GM19043 (cell line): ENCODE data around the gene CRACDL.
"Not testable (repeated sequence)": the region's sequence is repeated elsewhere in the genome, so short reads cannot be mapped to it uniquely, and the experiment has no call there.

Experiments used
- ATAC-seq: cut with Tn5 transposase; IDR thresholded peaks from one replicate; pipeline ENCODE4 v1.9.1; 2021; ENCODE audit warnings: low read depth; ENCODE audit not compliant: unreplicated experiment

The CRACDL gene

GRCh38 chr2:98886066-98886554 is 49.9 kb downstream of the CRACDL start:
- no peak for ATAC-seq

GRCh38 chr2:98884658-98885057 is 51.4 kb downstream of the CRACDL start:
- ATAC-seq, result no peak

DNA sequence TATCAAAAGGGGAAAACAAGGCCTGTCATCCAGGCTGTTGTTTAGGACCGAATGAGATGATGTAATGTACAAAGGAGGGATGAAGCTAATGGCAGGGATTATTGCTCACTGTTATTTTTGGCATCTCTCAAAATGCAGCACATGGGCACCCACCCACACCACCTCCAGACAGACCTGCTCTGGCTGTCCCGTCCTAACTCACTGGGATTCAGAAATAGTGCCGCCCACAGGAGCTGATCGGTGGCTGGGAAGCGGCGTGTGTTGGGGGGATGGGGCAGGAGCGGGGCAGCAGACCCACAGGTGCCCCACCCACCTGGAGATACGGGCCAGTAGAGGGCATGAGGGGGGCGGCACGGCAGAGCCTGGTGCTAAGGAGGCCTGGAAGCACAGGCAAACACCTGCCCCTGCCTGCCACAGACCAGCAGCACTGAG is 52.2 kb downstream of the CRACDL start:
- ATAC-seq, result no peak

DNA sequence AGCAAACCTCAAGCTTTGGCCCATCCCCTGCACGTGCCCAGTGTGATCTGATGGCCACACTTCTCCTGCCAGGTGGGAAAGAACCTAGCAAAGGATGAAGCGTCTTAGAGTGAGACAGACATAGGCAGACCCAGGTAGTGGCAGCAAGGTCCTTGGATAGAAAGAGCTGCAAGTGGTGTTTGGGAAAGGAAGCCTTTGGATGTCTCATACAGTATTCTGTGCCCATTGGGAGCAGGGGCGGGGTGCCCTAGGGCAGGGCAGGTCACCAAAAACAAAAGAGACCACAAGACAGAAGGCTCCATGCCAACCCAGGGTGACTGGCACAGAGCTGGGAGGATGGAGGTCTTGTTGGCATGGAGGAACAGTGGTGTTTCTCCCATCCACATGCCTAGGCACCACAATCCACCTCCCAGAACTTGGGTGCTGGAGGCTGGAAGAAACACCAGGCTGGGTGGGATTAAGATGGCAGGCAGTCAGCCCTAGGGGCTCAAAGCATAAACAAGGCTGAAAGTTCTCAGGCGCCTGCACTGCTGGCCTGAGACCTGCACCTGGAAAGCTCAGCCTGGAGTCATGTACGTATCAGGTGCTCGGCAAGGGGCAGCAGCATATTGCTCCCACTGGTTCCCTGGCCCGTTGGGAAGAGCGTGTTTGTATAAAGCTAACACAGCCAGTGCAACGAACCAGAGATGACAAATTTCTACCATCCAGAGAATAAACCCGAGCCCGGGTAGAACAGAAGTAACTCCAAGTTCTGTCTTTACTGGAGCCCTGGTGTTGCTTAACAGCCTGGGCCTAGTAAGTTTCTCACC is 52.9 kb downstream of the CRACDL start:
- no peak for ATAC-seq

DNA sequence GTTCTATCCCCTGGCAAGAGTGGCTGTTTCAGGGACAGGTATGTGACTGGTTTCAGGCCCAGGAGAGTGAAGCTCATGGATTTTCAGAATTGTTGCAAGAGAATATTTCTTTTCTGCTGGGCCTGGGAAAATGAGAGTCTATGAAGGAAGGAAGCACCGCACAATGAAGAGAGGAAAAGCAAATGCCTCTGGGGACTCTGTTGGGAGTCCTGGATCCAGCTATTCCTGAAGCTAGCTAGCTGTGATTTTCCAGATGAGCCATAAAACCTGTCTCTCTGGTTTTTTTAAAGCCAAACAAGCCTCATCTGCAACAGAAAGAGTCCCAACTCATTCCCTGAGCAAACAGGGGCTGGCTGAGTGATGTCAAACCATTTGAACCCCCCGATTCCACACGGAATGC is 53.7 kb downstream of the CRACDL start:
- no peak for ATAC-seq

DNA sequence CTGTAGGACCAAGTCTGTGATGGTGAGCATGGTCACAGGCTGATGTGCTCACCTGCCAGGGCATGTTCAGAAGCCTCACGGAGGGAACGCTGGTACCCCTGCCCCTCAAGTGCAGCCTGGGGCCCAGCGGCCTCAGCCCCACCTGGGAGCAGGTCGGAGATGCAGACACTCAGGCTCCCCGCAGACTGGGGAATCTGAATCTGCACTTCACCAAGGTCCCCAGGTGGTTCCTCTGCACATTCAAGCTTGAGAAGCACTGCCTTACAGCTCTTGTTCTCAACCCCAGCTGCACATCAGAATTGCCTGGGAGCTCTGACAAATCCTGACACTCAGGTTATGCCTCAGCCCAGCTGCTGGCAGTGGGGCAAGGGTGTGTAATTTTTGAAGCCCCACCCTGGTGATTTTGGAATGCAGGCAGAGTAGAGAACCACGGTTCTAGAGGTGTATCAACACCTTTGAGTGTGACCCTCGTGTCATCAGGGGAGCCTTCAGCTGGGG is 54.8 kb downstream of the CRACDL start:
- no peak for ATAC-seq

- ATAC-seq, result no peak
Observed at GRCh38 chr2:98880266-98881152, 55.5 kb downstream of the CRACDL start.

DNA sequence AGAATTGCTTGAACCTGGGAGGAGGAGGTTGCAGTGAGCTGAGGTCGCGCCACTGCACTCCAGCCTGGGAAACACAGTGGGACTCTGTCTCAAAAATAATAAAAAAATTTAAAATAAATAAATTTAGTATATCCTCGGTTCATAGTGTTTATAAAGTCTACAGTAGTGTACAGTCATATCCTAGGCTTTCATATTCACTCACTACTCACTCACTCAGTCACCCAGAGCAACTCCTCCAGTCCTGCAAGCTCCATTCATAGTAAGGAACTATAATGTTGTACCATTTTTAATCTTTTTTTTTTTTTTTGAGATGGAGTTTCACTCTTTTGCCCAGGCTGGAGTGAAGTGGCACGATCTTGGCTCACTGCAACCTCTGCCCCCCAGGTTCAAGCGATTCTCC is 58.4 kb downstream of the CRACDL start:
- not testable (repeated sequence) for ATAC-seq

DNA sequence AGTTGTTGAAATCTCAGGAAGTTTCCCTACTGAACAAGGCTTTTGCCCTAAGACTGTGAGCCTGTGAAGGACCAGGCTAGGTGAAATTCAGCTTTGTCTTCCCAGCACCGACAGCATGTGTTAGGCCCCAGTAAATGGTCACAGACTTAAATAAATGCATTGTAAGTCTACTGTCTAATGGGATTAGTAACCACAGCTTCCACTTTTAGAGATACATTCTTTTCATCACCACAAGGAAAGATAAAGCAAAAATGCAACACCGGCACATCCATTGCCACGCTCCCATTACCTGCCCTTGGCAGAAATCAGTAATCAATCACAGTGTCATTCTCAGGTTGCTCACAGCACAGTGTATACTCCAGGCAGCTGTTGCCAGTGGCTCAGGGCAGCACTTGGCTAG is 59.3 kb downstream of the CRACDL start:
- no peak for ATAC-seq

- ATAC-seq, result no peak
Observed at GRCh38 chr2:98875746-98876145, 60.3 kb downstream of the CRACDL start.

- no peak for ATAC-seq
Observed at GRCh38 chr2:98875081-98875728, 60.8 kb downstream of the CRACDL start.

DNA sequence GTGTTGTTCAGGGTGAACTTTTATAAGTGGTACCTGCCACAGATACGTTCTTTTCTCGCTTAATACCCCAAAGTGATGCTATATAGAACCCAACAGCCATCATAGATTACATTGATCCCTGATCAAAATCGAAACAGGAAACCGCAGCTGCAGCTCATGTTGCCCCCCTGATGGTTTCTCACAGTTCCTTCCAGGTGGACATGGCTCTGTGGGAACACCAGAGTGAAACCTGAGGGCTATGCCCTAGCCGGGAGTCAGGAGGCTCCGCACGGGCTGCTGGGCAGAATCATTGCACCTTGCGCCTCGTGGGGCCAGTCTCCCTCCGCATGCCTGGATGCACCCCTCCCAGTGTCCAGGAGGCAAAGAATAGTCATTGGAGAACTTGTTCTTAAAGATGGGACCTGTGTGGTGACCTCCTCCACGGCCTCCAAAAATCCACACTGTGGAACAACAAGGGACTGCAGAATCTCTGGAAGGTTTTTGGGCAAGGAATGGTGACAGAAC is 61.8 kb downstream of the CRACDL start:
- ATAC-seq, result no peak

GRCh38 chr2:98872526-98872925 is 63.5 kb downstream of the CRACDL start:
- no peak for ATAC-seq

- ATAC-seq, result no peak
Observed at GRCh38 chr2:98871506-98871905, 64.5 kb downstream of the CRACDL start.

GRCh38 chr2:98870516-98871158 is 65.4 kb downstream of the CRACDL start:
- ATAC-seq, result no peak

- ATAC-seq, result no peak
Observed at GRCh38 chr2:98869870-98870269, 66.2 kb downstream of the CRACDL start.

DNA sequence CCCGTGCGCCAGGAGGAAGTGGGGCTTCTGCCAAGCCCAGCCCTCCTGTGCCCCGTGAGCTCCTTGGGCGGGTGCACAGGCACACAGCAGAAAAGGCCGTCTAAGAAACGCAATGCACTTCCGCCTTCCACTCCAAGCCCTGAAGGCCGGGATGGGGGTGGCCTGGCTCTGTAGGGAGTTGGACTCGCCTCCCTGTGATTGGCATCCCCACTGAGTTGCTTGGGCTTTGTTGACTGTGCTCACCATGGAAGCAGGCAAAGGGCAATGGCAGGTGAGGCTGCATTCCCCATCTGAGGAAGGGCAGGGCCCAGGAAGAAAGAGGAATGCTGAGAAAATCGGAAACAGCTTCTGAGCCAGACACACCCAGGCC is 66.8 kb downstream of the CRACDL start:
- no peak for ATAC-seq

DNA sequence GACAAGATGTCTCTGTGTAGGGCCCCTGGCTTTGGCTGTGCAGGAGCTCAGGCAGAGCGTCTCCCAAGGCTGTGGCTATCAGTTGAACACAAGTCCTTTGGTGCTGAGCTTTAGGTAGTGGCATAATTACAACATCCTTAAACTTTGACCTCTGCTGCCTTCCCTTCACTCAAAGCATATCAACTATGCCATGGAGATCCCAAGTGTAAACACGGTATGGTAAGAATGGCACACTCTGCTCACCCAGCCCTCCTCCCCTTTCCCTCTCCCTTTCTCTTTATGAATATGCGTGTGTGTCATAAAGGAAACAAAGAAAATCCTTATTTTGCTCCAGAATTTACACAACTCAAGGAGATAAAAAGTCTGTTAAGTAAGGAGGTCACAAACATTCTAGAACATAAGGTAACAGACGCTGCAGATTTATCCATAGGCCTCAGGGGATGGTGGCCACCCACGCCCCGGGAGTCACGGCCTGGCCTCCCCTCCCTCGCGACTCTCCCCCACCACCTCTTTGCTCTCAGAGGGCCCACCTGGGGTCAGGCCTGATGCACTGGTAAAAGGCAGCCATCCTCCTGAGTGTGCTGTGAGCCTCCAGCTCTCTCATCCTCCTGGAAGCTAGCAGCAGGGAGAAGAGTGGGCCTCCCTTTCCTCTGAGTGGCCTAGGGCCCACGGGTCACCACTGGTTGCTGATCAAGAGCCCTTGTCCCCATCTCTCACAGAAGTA is 67.3 kb downstream of the CRACDL start:
- no peak for ATAC-seq

GRCh38 chr2:98867539-98868309 is 68.3 kb downstream of the CRACDL start:
- ATAC-seq, result no peak
